GM10266 (cell line): Measurements from ENCODE around the gene BSPRY.

Experiments
- DNase-seq: peaks from one replicate; pipeline ENCODE4 v3.0.0; 2012; ENCODE audit errors: extremely low spot score
- CTCF ChIP-seq: IDR thresholded peaks from 2 replicates; pipeline ENCODE4 v1.5.1; 2012; ENCODE audit warnings: mild to moderate bottlenecking, low read depth; ENCODE audit not compliant: control insufficient read depth, insufficient read depth; ENCODE audit errors: missing control alignments

The BSPRY gene

GRCh38 chr9:113319054-113319453, 30.3 kb upstream of the BSPRY start:
- DNase-seq = no peak
- no peak for TF ChIP-seq CTCF

GRCh38 chr9:113320051-113320450, 29.3 kb upstream of the BSPRY start:
- no peak for TF ChIP-seq CTCF
- no peak for DNase-seq

GRCh38 chr9:113322671-113323070, 26.7 kb upstream of the BSPRY start:
- DNase-seq = no peak
- no peak for TF ChIP-seq CTCF

GRCh38 chr9:113326230-113326629, 23.1 kb upstream of the BSPRY start:
- TF ChIP-seq CTCF = no peak
- no peak for DNase-seq

GRCh38 chr9:113328045-113328782, 21.1 kb upstream of the BSPRY start:
- no peak for TF ChIP-seq CTCF
- no peak for DNase-seq

- no peak for DNase-seq
- TF ChIP-seq CTCF = no peak
Measured at GRCh38 chr9:113331780-113332179, 17.6 kb upstream of the BSPRY start.

GRCh38 chr9:113337714-113338113, 11.6 kb upstream of the BSPRY start:
- no peak for DNase-seq

More at GRCh38 chr9:113337714-113338113, 11.6 kb upstream of the BSPRY start:
- no peak for TF ChIP-seq CTCF
